Cardiac muscle cell (in vitro differentiated cells and primary cell): Measurements from ENCODE around the gene OR2J2. TPM values are rescaled to one million over a fixed set of nuclear protein-coding genes. Genes with fewer than 3 reads are reported as not detected.
"Not testable (repeated sequence)": the region's sequence is repeated elsewhere in the genome, so short reads cannot be mapped to it uniquely, and the experiment has no call there.

Experiments
- DNase-seq, 2 donors: peaks; one replicate each; pipeline versions ENCODE4 v3.0.0 to v3.0.0-alpha.2; 2010 to 2017; ENCODE audit warnings: low read depth in 1 of 2, low spot score in 1 of 2
- H3K27ac ChIP-seq: fragments of 200-600 bp; sonication (generic); 2 replicates; pipeline ENCODE4 v1.5.1; 2016
- H3K27me3 ChIP-seq: fragments of 200-600 bp; sonication (generic); 2 replicates; pipeline ENCODE4 v1.6.0; 2016; ENCODE audit warnings: control low read depth
- H3K36me3 ChIP-seq: fragments of 200-600 bp; sonication (generic); 2 replicates; pipeline ENCODE4 v1.5.1; 2016; ENCODE audit warnings: control low read depth
- H3K4me1 ChIP-seq: fragments of 200-600 bp; sonication (generic); 2 replicates; pipeline ENCODE4 v1.8.1; 2017; ENCODE audit warnings: low read depth, mild to moderate bottlenecking, mixed run types
- H3K4me3 ChIP-seq: fragments of 200-600 bp; sonication (generic); 2 replicates; pipeline ENCODE4 v1.5.1; 2016; ENCODE audit warnings: mild to moderate bottlenecking
- H3K9me3 ChIP-seq: fragments of 200-600 bp; sonication (generic); 2 replicates; pipeline ENCODE4 v1.5.1; 2017; ENCODE audit warnings: low read depth, mild to moderate bottlenecking, control low read depth
- polyA plus RNA-seq: library from polyadenylated mRNA; unstranded; fragments of >200 nt; fragmentation: Nextera tagmentation; extraction: Ambion mirVana; gene quantifications from 2 replicates; pipeline ENCODE4 v1.2.1, GENCODE V29; 2016
- total RNA-seq: library from RNA; depleted of rRNA; stranded (reverse); fragments of >200 nt; gene quantifications from 2 replicates; pipeline ENCODE4 v1.2.3, GENCODE V29; 2016
- TF ChIP-seq, protein P1 (sequence below): IDR thresholded peaks from 2 replicates; pipeline ENCODE4 v1.5.1; 2012; ENCODE audit warnings: low read depth, mild to moderate bottlenecking, low read length

Gene OR2J2
- total and polyA plus RNA-seq, 2 experiments from 2014 or later = not detected

- TF ChIP-seq, protein P1, sequence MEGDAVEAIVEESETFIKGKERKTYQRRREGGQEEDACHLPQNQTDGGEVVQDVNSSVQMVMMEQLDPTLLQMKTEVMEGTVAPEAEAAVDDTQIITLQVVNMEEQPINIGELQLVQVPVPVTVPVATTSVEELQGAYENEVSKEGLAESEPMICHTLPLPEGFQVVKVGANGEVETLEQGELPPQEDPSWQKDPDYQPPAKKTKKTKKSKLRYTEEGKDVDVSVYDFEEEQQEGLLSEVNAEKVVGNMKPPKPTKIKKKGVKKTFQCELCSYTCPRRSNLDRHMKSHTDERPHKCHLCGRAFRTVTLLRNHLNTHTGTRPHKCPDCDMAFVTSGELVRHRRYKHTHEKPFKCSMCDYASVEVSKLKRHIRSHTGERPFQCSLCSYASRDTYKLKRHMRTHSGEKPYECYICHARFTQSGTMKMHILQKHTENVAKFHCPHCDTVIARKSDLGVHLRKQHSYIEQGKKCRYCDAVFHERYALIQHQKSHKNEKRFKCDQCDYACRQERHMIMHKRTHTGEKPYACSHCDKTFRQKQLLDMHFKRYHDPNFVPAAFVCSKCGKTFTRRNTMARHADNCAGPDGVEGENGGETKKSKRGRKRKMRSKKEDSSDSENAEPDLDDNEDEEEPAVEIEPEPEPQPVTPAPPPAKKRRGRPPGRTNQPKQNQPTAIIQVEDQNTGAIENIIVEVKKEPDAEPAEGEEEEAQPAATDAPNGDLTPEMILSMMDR = no peak
- no peak overlapping the region for H3K27ac ChIP-seq
- no peak for DNase-seq
- no peaks in the 10 kb centered on the region for H3K36me3 ChIP-seq
- no peaks in the 10 kb centered on the region for H3K4me1 ChIP-seq
- H3K27me3 ChIP-seq = no peaks in the 10 kb centered on the region
- no peaks in the 10 kb centered on the region for H3K9me3 ChIP-seq
- no peak overlapping the region for H3K4me3 ChIP-seq
Measured at GRCh38 chr6:29216528-29216927, 45.8 kb downstream of the OR2J2 start.

- H3K4me3 ChIP-seq, DNase-seq, H3K36me3 ChIP-seq: not testable (repeated sequence)
Measured at GRCh38 chr6:29217242-29217641, 46.5 kb downstream of the OR2J2 start.

GRCh38 chr6:29218056-29218455, 47.3 kb downstream of the OR2J2 start:
- not testable (repeated sequence) for H3K36me3 ChIP-seq, H3K27ac ChIP-seq, H3K27me3 ChIP-seq, DNase-seq, H3K9me3 ChIP-seq, H3K4me1 ChIP-seq, H3K4me3 ChIP-seq

More at GRCh38 chr6:29217242-29217641, 46.5 kb downstream of the OR2J2 start:
- H3K9me3 ChIP-seq, H3K4me1 ChIP-seq, H3K27me3 ChIP-seq, H3K27ac ChIP-seq: not testable (repeated sequence)

Other genes starting within 250 kb of the OR2J2 start
- gene TRIM27, start 246.9 kb upstream of the OR2J2 start, total RNA-seq = 90.0 and 105 TPM in 2 replicates
- 79.2 and 86.5 TPM in 2 replicates for gene TRIM27, start 246.9 kb upstream of the OR2J2 start, polyA plus RNA-seq
- 1.3 and 1.8 TPM in 2 replicates for gene ZNF311, start 165.6 kb upstream of the OR2J2 start, total RNA-seq
- gene ZNF311, start 165.6 kb upstream of the OR2J2 start, polyA plus RNA-seq = 0.57 and 1.4 TPM in 2 replicates
- not detected in 2 replicates for gene OR2W1, start 125.7 kb upstream of the OR2J2 start, total RNA-seq
- gene OR2W1, start 125.7 kb upstream of the OR2J2 start, polyA plus RNA-seq = not detected in 2 replicates
- gene OR2B3, start 83.6 kb upstream of the OR2J2 start, total RNA-seq = not detected in 2 replicates
- not detected in 2 replicates for gene OR2B3, start 83.6 kb upstream of the OR2J2 start, polyA plus RNA-seq
- not detected in 2 replicates for gene OR2J1, start 71.4 kb upstream of the OR2J2 start, total RNA-seq
- gene OR2J1, start 71.4 kb upstream of the OR2J2 start, polyA plus RNA-seq = not detected in 2 replicates
- not detected in 2 replicates for gene OR2J3, start 62.8 kb upstream of the OR2J2 start, total RNA-seq
- not detected in 2 replicates for gene OR2J3, start 62.8 kb upstream of the OR2J2 start, polyA plus RNA-seq
- gene OR14J1, start 130.8 kb downstream of the OR2J2 start, total RNA-seq = not detected in 2 replicates
- gene OR14J1, start 130.8 kb downstream of the OR2J2 start, polyA plus RNA-seq = not detected in 2 replicates
- gene OR5V1, start 198.0 kb downstream of the OR2J2 start, total RNA-seq = not detected in 2 replicates
- gene OR5V1, start 198.0 kb downstream of the OR2J2 start, polyA plus RNA-seq = not detected in 2 replicates
- not detected in 2 replicates for gene OR12D3, start 204.4 kb downstream of the OR2J2 start, total RNA-seq
- not detected in 2 replicates for gene OR12D3, start 204.4 kb downstream of the OR2J2 start, polyA plus RNA-seq
- not detected in 2 replicates for gene OR12D2, start 224.7 kb downstream of the OR2J2 start, total RNA-seq
- gene OR12D2, start 224.7 kb downstream of the OR2J2 start, polyA plus RNA-seq = not detected in 2 replicates
- gene OR12D1, start 244.0 kb downstream of the OR2J2 start, total RNA-seq = not detected in 2 replicates
- not detected in 2 replicates for gene OR12D1, start 244.0 kb downstream of the OR2J2 start, polyA plus RNA-seq